ENCODE measurements around the gene ABCG1. TPM values are rescaled to one million over a fixed set of nuclear protein-coding genes. Genes with fewer than 3 reads are reported as not detected.

ABCG1 gene
- total RNA-seq, 2 donors from 2014 or later: 7.9 to 12.3 TPM

DNA sequence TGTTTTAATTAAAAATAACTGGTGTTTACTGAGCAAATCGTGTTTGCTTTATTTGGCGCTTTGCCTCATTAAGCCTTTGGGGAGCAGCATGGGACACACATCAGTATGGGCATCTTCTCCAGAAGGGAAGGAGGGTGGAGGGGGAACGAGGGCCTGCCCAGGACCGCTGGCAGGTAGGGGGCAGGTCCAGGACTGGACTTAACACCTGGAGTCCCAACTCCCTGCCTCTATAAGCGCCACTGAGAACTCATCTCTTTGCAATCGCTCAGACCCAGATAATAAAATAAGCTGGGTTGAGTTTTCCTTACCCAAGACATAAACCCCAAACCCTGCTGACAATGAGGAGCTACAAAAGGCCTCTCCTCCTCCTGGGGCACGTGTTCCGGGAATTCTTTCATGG is 15.1 kb downstream of the ABCG1 start:
- Histone ChIP-seq H3K9me3 (no peaks in the 10 kb centered on the region), H3K27me3 (no peaks in the 10 kb centered on the region), H3K36me3 (no peaks in the 10 kb centered on the region), H3K27ac (peak overlapping the region; percentile 74 to 89), H3K4me3 (peak overlapping the region in 1 of 2 donors; percentile 54), H3K4me1 (peaks cover 0 to 90% of the 10 kb centered on the region in 2 donors)
- no peak for DNase-seq (ENCODE audit: low spot score)
- TF ChIP-seq, protein P1, sequence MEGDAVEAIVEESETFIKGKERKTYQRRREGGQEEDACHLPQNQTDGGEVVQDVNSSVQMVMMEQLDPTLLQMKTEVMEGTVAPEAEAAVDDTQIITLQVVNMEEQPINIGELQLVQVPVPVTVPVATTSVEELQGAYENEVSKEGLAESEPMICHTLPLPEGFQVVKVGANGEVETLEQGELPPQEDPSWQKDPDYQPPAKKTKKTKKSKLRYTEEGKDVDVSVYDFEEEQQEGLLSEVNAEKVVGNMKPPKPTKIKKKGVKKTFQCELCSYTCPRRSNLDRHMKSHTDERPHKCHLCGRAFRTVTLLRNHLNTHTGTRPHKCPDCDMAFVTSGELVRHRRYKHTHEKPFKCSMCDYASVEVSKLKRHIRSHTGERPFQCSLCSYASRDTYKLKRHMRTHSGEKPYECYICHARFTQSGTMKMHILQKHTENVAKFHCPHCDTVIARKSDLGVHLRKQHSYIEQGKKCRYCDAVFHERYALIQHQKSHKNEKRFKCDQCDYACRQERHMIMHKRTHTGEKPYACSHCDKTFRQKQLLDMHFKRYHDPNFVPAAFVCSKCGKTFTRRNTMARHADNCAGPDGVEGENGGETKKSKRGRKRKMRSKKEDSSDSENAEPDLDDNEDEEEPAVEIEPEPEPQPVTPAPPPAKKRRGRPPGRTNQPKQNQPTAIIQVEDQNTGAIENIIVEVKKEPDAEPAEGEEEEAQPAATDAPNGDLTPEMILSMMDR (IDR thresholded peaks at IDR 0.05): no peak

DNA sequence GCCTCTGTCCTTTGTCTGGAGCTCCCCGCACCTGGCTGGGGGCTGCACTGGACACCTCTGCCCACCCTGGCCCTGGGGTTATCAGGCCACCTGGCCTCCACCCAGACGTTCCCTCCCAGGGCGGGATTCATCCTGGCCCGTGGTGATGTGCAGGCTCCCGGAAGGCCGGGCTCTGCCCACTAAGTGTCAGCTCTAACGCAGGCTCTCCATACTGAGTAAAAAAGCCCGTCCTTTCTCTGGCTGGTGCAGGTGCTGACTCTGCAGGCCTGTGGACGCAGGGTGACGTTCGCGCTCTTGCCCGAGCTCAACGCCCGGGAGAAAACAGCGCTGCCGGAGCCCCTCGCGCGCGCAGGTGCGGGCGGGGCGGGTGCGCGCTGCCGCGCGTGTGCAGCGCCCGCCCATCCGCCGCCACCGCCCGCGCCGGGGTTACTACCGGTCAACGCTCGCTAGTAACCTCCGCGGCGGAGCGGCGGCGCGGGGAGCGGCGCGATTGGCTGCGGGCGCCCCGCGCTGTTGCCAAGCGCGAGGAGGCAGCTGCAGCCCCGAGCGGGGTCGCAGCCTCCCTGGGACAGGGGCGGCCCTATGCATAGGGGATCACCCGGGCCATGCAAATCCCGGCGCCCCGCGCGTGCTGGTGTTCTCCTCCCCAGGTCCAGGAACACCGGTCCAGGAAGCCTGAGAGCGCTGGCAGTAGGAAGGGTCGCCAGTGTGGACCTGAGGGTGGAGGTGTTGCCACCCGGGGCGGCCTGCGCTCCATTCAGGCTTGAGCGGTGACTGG is 15.7 kb downstream of the ABCG1 start:
- Histone ChIP-seq H3K4me3 (peak overlapping the region; percentile 46 to 54), H3K4me1 (peaks cover 0 to 88% of the 10 kb centered on the region in 2 donors), H3K27ac (peak overlapping the region; percentile 74 to 89), H3K9me3 (no peaks in the 10 kb centered on the region), H3K27me3 (no peaks in the 10 kb centered on the region), H3K36me3 (no peaks in the 10 kb centered on the region)
- TF ChIP-seq, protein P1 (IDR thresholded peaks at IDR 0.05): no peak
- no peak for DNase-seq (ENCODE audit: low spot score)

DNA sequence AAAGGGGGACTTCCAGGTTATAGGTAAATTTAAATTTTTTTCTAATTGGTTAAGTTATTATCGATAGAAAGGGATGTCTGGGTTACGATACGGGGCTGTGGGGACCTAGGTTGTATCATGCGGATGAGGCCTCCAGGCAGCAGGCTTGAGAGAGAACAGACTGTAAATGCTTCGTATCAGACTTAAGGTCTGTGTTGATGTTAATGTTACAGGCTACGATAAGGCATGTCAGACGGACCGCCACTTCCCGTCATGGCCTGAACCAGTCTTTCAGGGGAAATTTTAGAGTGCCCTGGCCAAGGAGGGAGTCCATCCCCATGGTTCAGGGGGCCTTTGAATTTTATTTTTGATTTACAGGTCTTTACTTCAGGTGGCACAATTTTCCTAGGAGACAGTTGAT is 16.7 kb downstream of the ABCG1 start:
- H3K4me3 ChIP-seq: no peak overlapping the region
- TF ChIP-seq, protein P1 (IDR thresholded peaks at IDR 0.05): no peak
- H3K27ac ChIP-seq: peak overlapping the region; percentile 74 to 89
- H3K4me1 ChIP-seq: peaks cover 0 to 84% of the 10 kb centered on the region in 2 donors
- DNase-seq (ENCODE audit: low spot score): no peak
- H3K36me3 ChIP-seq: no peaks in the 10 kb centered on the region
- H3K9me3 ChIP-seq: no peaks in the 10 kb centered on the region
- no peaks in the 10 kb centered on the region for H3K27me3 ChIP-seq

DNA sequence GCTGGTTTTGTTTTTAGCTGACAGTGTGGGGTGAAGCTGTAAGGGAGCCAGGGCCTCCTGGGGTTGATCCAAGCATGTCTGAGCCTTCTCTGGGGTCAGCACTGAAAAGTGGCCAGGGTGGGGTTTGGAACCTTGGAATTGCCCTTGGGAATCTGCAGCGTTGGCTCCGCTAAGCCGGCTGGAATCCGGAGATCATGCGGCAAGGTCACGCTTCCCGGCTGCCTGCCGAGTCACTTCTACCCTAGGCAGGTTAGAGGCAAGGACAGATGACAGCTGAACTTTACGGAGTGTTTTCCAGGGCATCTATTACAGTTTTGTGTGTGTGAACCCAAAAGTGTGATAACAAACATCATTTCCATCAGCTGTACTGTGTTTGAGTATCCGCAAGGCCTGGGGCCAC is 17.1 kb downstream of the ABCG1 start:
- Histone ChIP-seq H3K4me1 (peaks cover 0 to 79% of the 10 kb centered on the region in 2 donors), H3K9me3 (no peaks in the 10 kb centered on the region), H3K27me3 (no peaks in the 10 kb centered on the region), H3K36me3 (no peaks in the 10 kb centered on the region), H3K4me3 (no peak overlapping the region), H3K27ac (peak overlapping the region; percentile 74 to 89)
- no peak for DNase-seq (ENCODE audit: low spot score)
- TF ChIP-seq, protein P1 (IDR thresholded peaks at IDR 0.05): no peak

DNA sequence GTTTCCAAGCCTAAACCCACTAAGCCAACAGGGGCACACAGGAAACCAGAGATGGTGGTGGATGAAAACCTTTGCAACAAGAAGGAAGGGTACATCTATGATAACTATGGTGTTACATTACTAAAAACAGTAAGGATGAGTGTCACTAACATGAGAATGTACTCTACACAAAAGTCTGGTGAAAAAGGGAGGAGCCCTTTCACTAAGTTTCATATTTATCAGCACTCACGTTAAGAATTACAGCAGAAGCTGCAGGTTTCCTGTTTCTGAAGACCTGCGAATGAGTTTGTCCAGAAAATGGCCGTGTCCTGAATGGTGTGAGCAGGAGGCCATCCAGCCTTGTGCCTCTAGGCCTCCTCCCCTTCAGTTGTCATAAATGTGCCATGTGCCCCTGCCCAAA is 17.8 kb downstream of the ABCG1 start:
- no peak for DNase-seq (ENCODE audit: low spot score)
- peaks cover 0 to 73% of the 10 kb centered on the region in 2 donors for H3K4me1 ChIP-seq
- no peak overlapping the region for H3K4me3 ChIP-seq
- no peaks in the 10 kb centered on the region for H3K27me3 ChIP-seq
- no peaks in the 10 kb centered on the region for H3K9me3 ChIP-seq
- no peaks in the 10 kb centered on the region for H3K36me3 ChIP-seq
- peak overlapping the region; percentile 74 to 89 for H3K27ac ChIP-seq
- TF ChIP-seq, protein P1 (IDR thresholded peaks at IDR 0.05): no peak
